SK-N-SH (cell line): ENCODE data around the gene RAI14. TPM values are rescaled to one million over a fixed set of nuclear protein-coding genes. Genes with fewer than 3 reads are reported as not detected.

Source experiments
- CTCF ChIA-PET: fragments of 300-600, 350-600 bp; formaldehyde crosslinking; extraction: SDS; loops from one replicate; lab custom pipeline; 2021; lab: Yijun Ruan, JAX
- POLR2A ChIA-PET: fragments of 350-600 bp; sonication (Branson Sonifier 250); formaldehyde crosslinking; extraction: SDS; loops from one replicate; lab custom pipeline; 2020; ENCODE audit warnings: antibody characterized with exemption, inconsistent platforms; lab: Yijun Ruan, JAX
- DNase-seq: peaks from one replicate; pipeline ENCODE4 v3.0.0; 2012
- H2AFZ ChIP-seq: fragments of 200-600 bp; sonication (generic); 2 replicates; pipeline ENCODE4 v1.8.1; 2016; ENCODE audit warnings: antibody characterized with exemption, mild to moderate bottlenecking, low read depth
- H3F3A ChIP-seq: fragments of 200-600 bp; sonication (generic); replicated peaks from 2 replicates; pipeline ENCODE3; 2016; ENCODE audit warnings: antibody characterized with exemption, mild to moderate bottlenecking; ENCODE audit not compliant: insufficient read depth
- H3K27ac ChIP-seq, 2 experiments: fragments of 200-500 bp in 1 of 2; fragments of 200-600 bp in 1 of 2; sonication (Bioruptor generic) in 1 of 2; sonication (generic), shearing (Covaris generic) in 1 of 2; 2 replicates each; pipeline versions ENCODE4 v1.5.1 to v1.6.1; 2014 to 2016; ENCODE audit warnings: low read depth in 2 of 2, inconsistent platforms in 1 of 2, low read length in 1 of 2, mild to moderate bottlenecking in 1 of 2, mixed read lengths in 1 of 2
- H3K27me3 ChIP-seq: fragments of 200-600 bp; sonication (generic), shearing (Covaris generic); 2 replicates; pipeline ENCODE4 v1.6.1; 2016; ENCODE audit warnings: mixed run types; ENCODE audit not compliant: insufficient read depth
- H3K36me3 ChIP-seq, 2 experiments: fragments of 200-500 bp in 1 of 2; fragments of 200-600 bp in 1 of 2; sonication (Bioruptor generic) in 1 of 2; sonication (generic) in 1 of 2; replicated peaks in 1 of 2; 2 replicates each; pipeline versions ENCODE3 to v1.5.1; 2014 to 2016; ENCODE audit warnings: low read length in 1 of 2, mild to moderate bottlenecking in 1 of 2; ENCODE audit not compliant: insufficient read depth in 2 of 2, control insufficient read depth in 1 of 2
- H3K4me1 ChIP-seq, 2 experiments: fragments of 200-500 bp in 1 of 2; fragments of 200-600 bp in 1 of 2; sonication (Bioruptor generic) in 1 of 2; sonication (generic), shearing (Covaris generic) in 1 of 2; 2 replicates each; pipeline versions ENCODE4 v1.5.1 to v1.6.1; 2014 to 2016; ENCODE audit warnings: low read depth in 1 of 2, low read length in 1 of 2, mixed run types in 1 of 2; ENCODE audit not compliant: insufficient read depth in 2 of 2, control insufficient read depth in 1 of 2
- H3K4me2 ChIP-seq: fragments of 200-600 bp; sonication (generic), shearing (Covaris generic); 2 replicates; pipeline ENCODE4 v1.6.1; 2017; ENCODE audit warnings: mixed run types
- H3K4me3 ChIP-seq, 2 experiments: fragments of 200-500 bp in 1 of 2; fragments of 200-600 bp in 1 of 2; sonication (Bioruptor generic) in 1 of 2; sonication (generic), shearing (Covaris generic) in 1 of 2; 2 replicates each; pipeline versions ENCODE4 v1.5.1 to v1.8.1; 2014 to 2016; ENCODE audit warnings: low read depth in 2 of 2, inconsistent platforms in 1 of 2, low read length in 1 of 2, mild to moderate bottlenecking in 1 of 2, mixed read lengths in 1 of 2, moderate library complexity in 1 of 2
- H3K79me2 ChIP-seq: fragments of 200-600 bp; sonication (generic); 2 replicates; pipeline ENCODE4 v1.8.1; 2017; ENCODE audit warnings: mild to moderate bottlenecking; ENCODE audit not compliant: insufficient read depth
- H3K9ac ChIP-seq: fragments of 200-600 bp; sonication (generic); 2 replicates; pipeline ENCODE4 v1.6.1; 2017; ENCODE audit warnings: mixed run types
- H3K9me2 ChIP-seq: fragments of 200-600 bp; sonication (generic); 2 replicates; pipeline ENCODE4 v1.6.1; 2017; ENCODE audit warnings: mixed run types
- H3K9me3 ChIP-seq: fragments of 200-600 bp; sonication (generic); 2 replicates; pipeline ENCODE4 v1.6.1; 2017; ENCODE audit warnings: mixed run types, mild to moderate bottlenecking, moderate library complexity
- H4K20me1 ChIP-seq: fragments of 200-600 bp; sonication (generic); 2 replicates; pipeline ENCODE4 v1.6.1; 2017; ENCODE audit warnings: mild to moderate bottlenecking, mixed run types; ENCODE audit not compliant: insufficient read depth
- ELF1 ChIP-seq: IDR thresholded peaks from 2 replicates; pipeline ENCODE4 v1.4.0; 2012
- EZH2phosphoT487 ChIP-seq: fragments of 200-600 bp; sonication (generic); IDR thresholded peaks from 2 replicates; pipeline ENCODE4 v1.6.1; 2017; ENCODE audit warnings: low read depth, mixed run types, mild to moderate bottlenecking, antibody characterized with exemption, moderate library complexity, borderline replicate concordance
- FOXJ3 ChIP-seq: sonication (generic); formaldehyde crosslinking; IDR thresholded peaks from 2 replicates; pipeline ENCODE4 v1.5.1; 2020; ENCODE audit warnings: mild to moderate bottlenecking, missing genetic modification reagents
- MAX ChIP-seq: IDR thresholded peaks from 2 replicates; pipeline ENCODE4 v1.4.0; 2012; ENCODE audit warnings: low read depth
- MEF2A ChIP-seq: IDR thresholded peaks from 2 replicates; pipeline ENCODE4 v1.4.0; 2012; ENCODE audit warnings: low read depth, borderline replicate concordance
- PBX3 ChIP-seq: IDR thresholded peaks from 2 replicates; pipeline ENCODE4; 2012
- RAD21 ChIP-seq: IDR thresholded peaks from 2 replicates; pipeline ENCODE4 v1.6.1; 2012; ENCODE audit warnings: mild to moderate bottlenecking, low read length
- RCOR1 ChIP-seq: fragments of 150-350 bp; IDR thresholded peaks from 2 replicates; pipeline ENCODE4 v1.6.1; 2017; ENCODE audit warnings: antibody characterized with exemption, low read length
- RFX5 ChIP-seq: IDR thresholded peaks from 2 replicates; pipeline ENCODE4 v1.6.1; 2012; ENCODE audit warnings: mild to moderate bottlenecking, improper control_type of control experiment, low read length
- SIN3A ChIP-seq: IDR thresholded peaks from 2 replicates; pipeline ENCODE4 v1.6.1; 2012; ENCODE audit warnings: low read depth, mild to moderate bottlenecking, low read length, moderate library complexity, borderline replicate concordance
- USF2 ChIP-seq: fragments of 150-350 bp; IDR thresholded peaks from 2 replicates; pipeline ENCODE4 v1.6.1; 2017; ENCODE audit warnings: antibody characterized with exemption, low read length, low read depth, borderline replicate concordance
- YY1 ChIP-seq: IDR thresholded peaks from 2 replicates; pipeline ENCODE4 v1.4.0; 2012; ENCODE audit warnings: low read depth, mild to moderate bottlenecking
- WGBS: methylation state at CpG from one replicate; pipeline ENCODE4 v1.1.6; 2017; ENCODE audit warnings: low lambda C conversion rate; 5-methylcytosine and 5-hydroxymethylcytosine counted together
- polyA plus RNA-seq, 3 experiments: library from polyadenylated mRNA; depleted of rRNA; stranded (reverse); fragments of >200 nt; gene quantifications; 2 replicates each; pipeline ENCODE4 v1.2.3, GENCODE V29; 2012

Gene RAI14
- polyA plus RNA-seq, 1 of the 3 experiments (the other 2 are of a cell fraction), result 53.2 TPM

GRCh38 chr5:34802834-34803563 is 146.9 kb downstream of the RAI14 start (continued):
- no peak for TF ChIP-seq RAD21

- CTCF ChIA-PET, result no interaction called here
These were observed 148.0 kb downstream of the RAI14 start for GRCh38 chr5:34803974-34804732.

More at GRCh38 chr5:34803974-34804732, 148.0 kb downstream of the RAI14 start:
- Histone ChIP-seq H3F3A (no peaks in the 10 kb centered on the region), H3K27me3 (no peaks in the 10 kb centered on the region), H3K79me2 (peaks cover 16% of the 10 kb centered on the region; the same call in 1 of the 2 replicates), H3K9me3 (no peaks in the 10 kb centered on the region), H3K4me2 (no peak overlapping the region), H4K20me1 (no peaks in the 10 kb centered on the region), H3K27ac (no peak overlapping the region), H3K36me3 (peaks cover 43 to 71% of the 10 kb centered on the region in 2 experiments), H3K9ac (no peak overlapping the region), H3K4me3 (no peak overlapping the region), H3K9me2 (no peaks in the 10 kb centered on the region), H3K4me1 (no peaks in the 10 kb centered on the region), H2AFZ (no peak overlapping the region)
- 79% methylated on average over 4 of the region's 4 CpGs for WGBS
- DNase-seq, result no peak
- TF ChIP-seq FOXJ3 (CRISPR knock-in tag) (no peak), RFX5 (no peak), RCOR1 (no peak), EZH2phosphoT487 (no peak), USF2 (no peak), PBX3 (no peak), MEF2A (no peak), SIN3A (no peak), MAX (no peak), ELF1 (no peak), YY1 (no peak)
- POLR2A ChIA-PET, result no interaction called here
